ENCODE measurements around the gene GNB2. TPM values are rescaled to one million over a fixed set of nuclear protein-coding genes. Genes with fewer than 3 reads are reported as not detected.
A peak's percentile ranks its signal among the peaks of the same experiment; 100 is the strongest.

GNB2 gene
- total and polyA plus RNA-seq, 4 donors: 37.6 to 133 (median 73.2) TPM

DNA sequence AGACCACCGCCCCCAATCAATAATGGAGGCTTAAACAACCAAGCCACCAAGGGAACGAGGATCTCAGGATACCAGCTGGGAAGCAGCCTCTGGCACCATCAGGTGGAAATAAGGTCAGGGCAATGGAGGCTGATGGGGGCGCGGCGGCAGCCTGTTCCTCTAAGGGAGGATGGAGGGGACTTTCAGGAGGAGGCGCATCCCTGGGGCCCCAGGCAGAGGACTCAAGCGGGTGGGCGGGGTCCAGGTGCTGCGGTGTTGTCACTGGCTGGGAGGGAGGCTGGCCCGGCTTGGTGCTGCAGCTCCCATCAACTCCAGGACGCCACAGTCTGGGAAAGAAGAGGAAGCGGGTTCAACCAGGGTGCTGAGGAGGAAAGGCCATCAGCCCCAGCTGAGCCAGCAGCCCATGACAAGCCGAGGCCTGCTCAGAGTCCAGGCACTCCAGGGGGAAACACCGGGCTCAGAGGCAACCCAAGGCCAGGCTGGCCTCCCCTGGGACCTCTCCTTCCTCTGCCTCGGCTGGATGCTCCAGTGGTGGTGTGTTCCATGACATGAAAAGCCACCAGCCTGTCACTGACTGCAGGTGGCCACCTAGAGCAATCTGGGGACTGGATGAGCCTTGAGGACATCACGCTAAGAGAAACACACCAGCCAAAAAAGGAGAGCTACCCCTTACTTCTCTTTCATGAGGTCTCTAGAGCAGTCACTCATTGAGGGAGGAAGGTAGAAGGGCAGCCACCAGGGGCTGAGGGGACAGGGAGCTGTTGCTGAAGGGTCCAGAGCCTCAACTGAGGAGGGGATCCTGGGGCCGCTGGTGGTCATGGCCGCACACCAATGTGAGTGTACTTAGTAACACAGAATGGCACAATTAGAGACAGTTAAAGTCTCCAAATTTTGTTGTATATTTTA is 15.9 kb downstream of the GNB2 start:
- H3K4me3 ChIP-seq (ENCODE audit: low read depth in 1 of 3, low read length in 3 of 3): no peak overlapping the region
- DNase-seq (ENCODE audit: low spot score): no peak
- no peaks in the 10 kb centered on the region for H3K9me3 ChIP-seq (ENCODE audit: control insufficient read depth in 4 of 4, low read length in 3 of 4)
- H3K36me3 ChIP-seq (ENCODE audit: control insufficient read depth in 4 of 4, insufficient read depth in 3 of 4, low read depth in 1 of 4, low read length in 3 of 4): peaks cover 0 to 30% (median 22%) of the 10 kb centered on the region in 4 donors
- TF ChIP-seq NR2F2 (IDR thresholded peaks at IDR 0.05) (no peak), SP1 (IDR thresholded peaks at IDR 0.05) (no peak), GABPA (IDR thresholded peaks at IDR 0.05 in 1 of 2, conservative IDR thresholded peaks at IDR 0.05 in 1 of 2) (no peak), TAF1 (conservative IDR thresholded peaks at IDR 0.05) (no peak), RAD21 (IDR thresholded peaks at IDR 0.05) (no peak), FOXA1 (IDR thresholded peaks at IDR 0.05) (no peak), EGR1 (IDR thresholded peaks at IDR 0.05; ENCODE audit: low read depth in 2 of 2) (no peak)
- TF ChIP-seq, protein P1, sequence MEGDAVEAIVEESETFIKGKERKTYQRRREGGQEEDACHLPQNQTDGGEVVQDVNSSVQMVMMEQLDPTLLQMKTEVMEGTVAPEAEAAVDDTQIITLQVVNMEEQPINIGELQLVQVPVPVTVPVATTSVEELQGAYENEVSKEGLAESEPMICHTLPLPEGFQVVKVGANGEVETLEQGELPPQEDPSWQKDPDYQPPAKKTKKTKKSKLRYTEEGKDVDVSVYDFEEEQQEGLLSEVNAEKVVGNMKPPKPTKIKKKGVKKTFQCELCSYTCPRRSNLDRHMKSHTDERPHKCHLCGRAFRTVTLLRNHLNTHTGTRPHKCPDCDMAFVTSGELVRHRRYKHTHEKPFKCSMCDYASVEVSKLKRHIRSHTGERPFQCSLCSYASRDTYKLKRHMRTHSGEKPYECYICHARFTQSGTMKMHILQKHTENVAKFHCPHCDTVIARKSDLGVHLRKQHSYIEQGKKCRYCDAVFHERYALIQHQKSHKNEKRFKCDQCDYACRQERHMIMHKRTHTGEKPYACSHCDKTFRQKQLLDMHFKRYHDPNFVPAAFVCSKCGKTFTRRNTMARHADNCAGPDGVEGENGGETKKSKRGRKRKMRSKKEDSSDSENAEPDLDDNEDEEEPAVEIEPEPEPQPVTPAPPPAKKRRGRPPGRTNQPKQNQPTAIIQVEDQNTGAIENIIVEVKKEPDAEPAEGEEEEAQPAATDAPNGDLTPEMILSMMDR (IDR thresholded peaks at IDR 0.05; ENCODE audit: low read depth, low read length, missing input control): no peak
- TF ChIP-seq, protein P2, sequence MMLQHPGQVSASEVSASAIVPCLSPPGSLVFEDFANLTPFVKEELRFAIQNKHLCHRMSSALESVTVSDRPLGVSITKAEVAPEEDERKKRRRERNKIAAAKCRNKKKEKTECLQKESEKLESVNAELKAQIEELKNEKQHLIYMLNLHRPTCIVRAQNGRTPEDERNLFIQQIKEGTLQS (IDR thresholded peaks at IDR 0.05): no peak
- TF ChIP-seq, protein P3, sequence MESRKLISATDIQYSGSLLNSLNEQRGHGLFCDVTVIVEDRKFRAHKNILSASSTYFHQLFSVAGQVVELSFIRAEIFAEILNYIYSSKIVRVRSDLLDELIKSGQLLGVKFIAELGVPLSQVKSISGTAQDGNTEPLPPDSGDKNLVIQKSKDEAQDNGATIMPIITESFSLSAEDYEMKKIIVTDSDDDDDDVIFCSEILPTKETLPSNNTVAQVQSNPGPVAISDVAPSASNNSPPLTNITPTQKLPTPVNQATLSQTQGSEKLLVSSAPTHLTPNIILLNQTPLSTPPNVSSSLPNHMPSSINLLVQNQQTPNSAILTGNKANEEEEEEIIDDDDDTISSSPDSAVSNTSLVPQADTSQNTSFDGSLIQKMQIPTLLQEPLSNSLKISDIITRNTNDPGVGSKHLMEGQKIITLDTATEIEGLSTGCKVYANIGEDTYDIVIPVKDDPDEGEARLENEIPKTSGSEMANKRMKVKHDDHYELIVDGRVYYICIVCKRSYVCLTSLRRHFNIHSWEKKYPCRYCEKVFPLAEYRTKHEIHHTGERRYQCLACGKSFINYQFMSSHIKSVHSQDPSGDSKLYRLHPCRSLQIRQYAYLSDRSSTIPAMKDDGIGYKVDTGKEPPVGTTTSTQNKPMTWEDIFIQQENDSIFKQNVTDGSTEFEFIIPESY (IDR thresholded peaks at IDR 0.05): no peak
- no peak overlapping the region for H3K9ac ChIP-seq (ENCODE audit: low read depth in 1 of 2, low read length in 2 of 2)
- H3K27me3 ChIP-seq (ENCODE audit: control insufficient read depth in 4 of 4, insufficient read depth in 4 of 4, low read length in 3 of 4): no peaks in the 10 kb centered on the region
- peaks cover 7 to 34% (median 21%) of the 10 kb centered on the region in 4 donors for H3K4me1 ChIP-seq (ENCODE audit: control insufficient read depth in 4 of 4, insufficient read depth in 4 of 4, low read length in 3 of 4)
- H3K27ac ChIP-seq (ENCODE audit: low read depth in 1 of 2, low read length in 2 of 2): no peak overlapping the region
- WGBS: 90% methylated on average over 18 of the region's 18 CpGs

DNA sequence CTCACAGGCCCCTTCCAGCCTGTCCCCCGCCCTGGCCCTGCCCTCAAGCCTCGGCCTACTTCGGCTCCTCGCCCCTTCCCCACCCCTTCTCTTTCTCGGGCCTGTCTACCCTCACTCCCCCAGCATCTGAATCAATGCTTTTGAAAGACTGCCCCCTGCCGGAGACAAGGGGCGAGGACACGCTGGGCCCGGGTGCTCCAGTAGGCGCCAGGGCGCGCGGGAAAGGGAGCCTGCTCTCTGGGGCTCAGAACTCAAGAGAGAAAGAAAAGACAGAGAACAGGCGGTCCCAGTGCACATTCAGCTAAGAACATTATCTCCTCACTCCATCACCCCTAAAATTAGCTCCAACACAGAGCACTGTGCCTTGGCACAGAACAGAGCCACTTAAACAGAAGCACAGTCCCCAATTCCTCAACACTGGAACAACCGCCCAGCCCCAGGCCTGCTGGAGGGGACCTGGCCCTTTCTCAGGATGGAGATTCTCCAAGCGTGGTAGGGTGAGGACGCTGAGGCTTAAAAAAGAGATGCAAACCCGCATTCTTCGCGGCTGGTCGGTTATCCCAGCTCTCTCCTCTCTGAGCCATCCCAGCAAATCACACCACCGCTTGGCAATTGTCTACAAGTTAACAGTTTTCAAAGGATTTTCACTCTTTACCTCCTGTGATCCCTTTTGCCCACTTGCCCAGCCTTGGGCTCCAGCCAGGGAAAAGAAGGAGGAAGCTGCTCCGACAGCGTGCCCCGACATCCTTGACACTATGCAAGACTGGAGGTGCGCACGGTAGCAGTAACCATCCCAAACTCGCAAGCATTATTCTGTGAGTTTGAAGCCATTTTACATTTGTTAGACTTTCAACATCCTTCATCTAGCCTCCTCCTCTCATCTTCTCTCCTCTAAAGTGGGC is 18.4 kb downstream of the GNB2 start:
- Histone ChIP-seq H3K9me3 (ENCODE audit: control insufficient read depth in 4 of 4, low read length in 3 of 4) (no peaks in the 10 kb centered on the region), H3K36me3 (ENCODE audit: control insufficient read depth in 4 of 4, insufficient read depth in 3 of 4, low read depth in 1 of 4, low read length in 3 of 4) (peaks cover 0 to 14% (median 6%) of the 10 kb centered on the region in 4 donors), H3K27ac (ENCODE audit: low read depth in 1 of 2, low read length in 2 of 2) (no peak overlapping the region), H3K27me3 (ENCODE audit: control insufficient read depth in 4 of 4, insufficient read depth in 4 of 4, low read length in 3 of 4) (no peaks in the 10 kb centered on the region), H3K9ac (ENCODE audit: low read depth in 1 of 2, low read length in 2 of 2) (no peak overlapping the region), H3K4me1 (ENCODE audit: control insufficient read depth in 4 of 4, insufficient read depth in 4 of 4, low read length in 3 of 4) (peaks cover 7 to 34% (median 21%) of the 10 kb centered on the region in 4 donors), H3K4me3 (ENCODE audit: low read depth in 1 of 3, low read length in 3 of 3) (no peak overlapping the region)
- WGBS: 34% methylated on average over 28 of the region's 28 CpGs
- TF ChIP-seq FOXA2 (IDR thresholded peaks at IDR 0.05) (no peak), SP1 (IDR thresholded peaks at IDR 0.05) (no peak), EGR1 (IDR thresholded peaks at IDR 0.05; ENCODE audit: low read depth in 2 of 2) (no peak), RAD21 (IDR thresholded peaks at IDR 0.05) (peak; percentile 88), GABPA (IDR thresholded peaks at IDR 0.05 in 1 of 2, conservative IDR thresholded peaks at IDR 0.05 in 1 of 2) (no peak)
- TF ChIP-seq, protein P4, sequence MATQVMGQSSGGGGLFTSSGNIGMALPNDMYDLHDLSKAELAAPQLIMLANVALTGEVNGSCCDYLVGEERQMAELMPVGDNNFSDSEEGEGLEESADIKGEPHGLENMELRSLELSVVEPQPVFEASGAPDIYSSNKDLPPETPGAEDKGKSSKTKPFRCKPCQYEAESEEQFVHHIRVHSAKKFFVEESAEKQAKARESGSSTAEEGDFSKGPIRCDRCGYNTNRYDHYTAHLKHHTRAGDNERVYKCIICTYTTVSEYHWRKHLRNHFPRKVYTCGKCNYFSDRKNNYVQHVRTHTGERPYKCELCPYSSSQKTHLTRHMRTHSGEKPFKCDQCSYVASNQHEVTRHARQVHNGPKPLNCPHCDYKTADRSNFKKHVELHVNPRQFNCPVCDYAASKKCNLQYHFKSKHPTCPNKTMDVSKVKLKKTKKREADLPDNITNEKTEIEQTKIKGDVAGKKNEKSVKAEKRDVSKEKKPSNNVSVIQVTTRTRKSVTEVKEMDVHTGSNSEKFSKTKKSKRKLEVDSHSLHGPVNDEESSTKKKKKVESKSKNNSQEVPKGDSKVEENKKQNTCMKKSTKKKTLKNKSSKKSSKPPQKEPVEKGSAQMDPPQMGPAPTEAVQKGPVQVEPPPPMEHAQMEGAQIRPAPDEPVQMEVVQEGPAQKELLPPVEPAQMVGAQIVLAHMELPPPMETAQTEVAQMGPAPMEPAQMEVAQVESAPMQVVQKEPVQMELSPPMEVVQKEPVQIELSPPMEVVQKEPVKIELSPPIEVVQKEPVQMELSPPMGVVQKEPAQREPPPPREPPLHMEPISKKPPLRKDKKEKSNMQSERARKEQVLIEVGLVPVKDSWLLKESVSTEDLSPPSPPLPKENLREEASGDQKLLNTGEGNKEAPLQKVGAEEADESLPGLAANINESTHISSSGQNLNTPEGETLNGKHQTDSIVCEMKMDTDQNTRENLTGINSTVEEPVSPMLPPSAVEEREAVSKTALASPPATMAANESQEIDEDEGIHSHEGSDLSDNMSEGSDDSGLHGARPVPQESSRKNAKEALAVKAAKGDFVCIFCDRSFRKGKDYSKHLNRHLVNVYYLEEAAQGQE (IDR thresholded peaks at IDR 0.05): no peak
- TF ChIP-seq, protein P3 (IDR thresholded peaks at IDR 0.05): no peak
- TF ChIP-seq, protein P1 (IDR thresholded peaks at IDR 0.05; ENCODE audit: low read depth, low read length, missing input control): peak; percentile 93
- peak; percentile 88 for DNase-seq (ENCODE audit: low spot score)

Data from liver (tissue), 9 donors.